Fibroblast of skin of right quadriceps (primary cell): ENCODE results near the gene TRIM21.
"Not testable (repeated sequence)": the region's sequence is repeated elsewhere in the genome, so short reads cannot be mapped to it uniquely, and the experiment has no call there.

Experiments used
- DNase-seq: peaks from one replicate; pipeline ENCODE4 v3.0.0-alpha.2; 2013

TRIM21 gene

DNA sequence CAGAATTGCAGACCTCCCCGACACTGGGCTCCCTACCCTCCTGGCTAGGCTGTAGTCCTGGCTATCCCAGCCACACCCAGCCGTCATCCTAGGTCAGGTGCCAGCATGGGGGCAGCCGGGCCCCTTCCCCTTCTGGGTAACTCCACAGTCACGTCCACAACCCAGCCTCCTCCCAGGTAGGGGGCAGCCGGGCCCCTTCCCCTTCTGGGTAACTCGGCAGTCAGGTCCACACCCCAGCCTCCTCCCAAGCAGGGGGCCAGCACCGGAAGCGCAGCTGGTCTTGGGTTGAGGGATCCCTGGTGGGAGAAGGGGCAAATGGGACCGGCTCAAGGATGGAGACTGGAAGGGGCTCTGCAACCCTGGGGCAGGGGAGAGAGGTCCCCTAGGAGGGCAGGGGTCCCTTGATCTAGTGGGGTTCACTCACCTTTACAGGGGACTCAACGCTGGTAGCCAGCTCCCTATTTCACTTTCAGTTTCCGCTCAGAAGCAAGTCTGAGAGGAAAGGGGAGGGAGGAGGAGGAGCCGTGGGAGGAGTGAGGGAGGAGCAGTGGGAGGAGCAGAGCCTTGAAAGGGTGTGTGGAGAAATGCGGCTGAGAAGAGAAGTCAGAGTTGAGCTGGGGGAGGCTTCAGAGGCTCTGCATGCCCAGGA is at the start of gene TRIM21:
TRIM21 (minus strand) TSS at position 494 of the 649 bp plus-strand sequence. CDS start 3,293 bp downstream, outside the sequence.
- DNase-seq, result peak; percentile 78

DNA sequence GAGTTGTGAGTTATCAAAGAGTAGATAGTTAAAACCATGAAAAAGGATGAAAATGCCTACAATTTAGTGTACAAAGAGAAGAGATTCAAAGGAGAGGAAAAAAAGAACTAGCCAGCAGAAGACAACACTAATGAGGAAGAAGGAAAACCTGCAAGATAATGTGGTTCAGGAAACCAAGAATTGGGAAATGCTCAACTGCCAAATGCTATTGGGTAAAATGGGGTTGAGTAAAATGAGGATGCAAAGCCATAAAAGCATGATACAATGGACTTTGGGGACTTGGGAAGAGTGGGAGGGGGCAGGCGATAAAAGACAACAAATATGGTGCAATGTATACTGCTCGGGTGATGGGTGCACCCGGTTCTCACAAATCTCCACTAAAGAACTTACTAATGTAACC is 48.0 kb upstream of the TRIM21 start:
- no peak for DNase-seq

DNA sequence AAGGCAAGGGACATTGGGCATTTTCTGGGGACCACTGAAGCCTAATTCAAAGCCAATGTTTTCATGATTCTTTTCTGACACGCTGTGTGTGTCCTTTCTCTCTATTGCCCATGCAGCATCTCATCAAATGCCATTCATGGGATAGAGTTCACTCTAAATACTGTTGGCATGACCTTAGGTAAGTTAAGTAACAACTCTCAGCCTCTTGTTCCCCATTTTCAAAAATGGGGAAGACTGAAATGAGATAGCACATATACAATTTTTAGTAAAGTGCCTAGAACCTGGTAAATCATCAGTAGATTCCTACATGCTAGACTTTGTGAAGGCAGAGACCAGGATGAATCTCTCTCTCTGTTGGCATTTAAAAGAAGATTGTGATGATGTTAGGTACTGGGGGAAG is 42.9 kb upstream of the TRIM21 start:
- no peak for DNase-seq

DNA sequence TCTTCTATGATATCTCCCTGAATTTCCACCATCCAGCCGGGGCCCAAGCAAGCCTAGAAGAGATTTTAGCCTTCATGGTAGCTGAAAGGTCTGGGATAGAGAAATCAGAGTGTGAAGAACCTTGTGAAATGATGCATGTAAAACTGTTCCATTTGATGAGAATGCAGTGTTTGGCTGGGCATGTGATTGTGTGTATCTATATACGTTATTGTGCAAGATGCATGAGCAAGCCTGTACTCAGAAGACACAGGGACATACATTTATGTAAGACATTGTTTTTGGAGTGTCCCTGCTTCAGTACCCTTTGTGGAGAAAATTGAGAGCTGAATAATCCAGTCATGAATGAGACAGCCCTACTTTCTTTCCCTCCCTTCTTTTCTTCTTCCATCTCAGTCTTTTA is 40.4 kb upstream of the TRIM21 start:
- no peak for DNase-seq

DNA sequence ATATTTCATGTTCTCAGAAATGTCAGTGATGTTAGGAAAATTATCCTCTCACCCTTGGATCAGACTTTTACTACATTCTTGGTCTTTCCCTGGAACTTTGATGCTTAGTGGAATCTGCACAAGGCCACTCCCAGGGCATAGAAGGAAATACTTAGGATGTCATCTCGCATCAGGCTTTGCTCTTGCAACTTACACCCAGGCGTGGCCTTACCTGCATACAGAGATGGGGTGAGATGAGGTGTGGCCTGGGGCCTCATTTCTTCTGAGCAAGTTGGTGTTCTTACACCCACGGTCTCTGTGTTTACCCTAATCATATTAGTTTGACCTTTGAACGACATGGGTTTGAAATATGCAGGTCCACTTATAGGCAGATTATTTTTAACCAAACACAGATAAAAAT is 36.5 kb upstream of the TRIM21 start:
- no peak for DNase-seq

DNA sequence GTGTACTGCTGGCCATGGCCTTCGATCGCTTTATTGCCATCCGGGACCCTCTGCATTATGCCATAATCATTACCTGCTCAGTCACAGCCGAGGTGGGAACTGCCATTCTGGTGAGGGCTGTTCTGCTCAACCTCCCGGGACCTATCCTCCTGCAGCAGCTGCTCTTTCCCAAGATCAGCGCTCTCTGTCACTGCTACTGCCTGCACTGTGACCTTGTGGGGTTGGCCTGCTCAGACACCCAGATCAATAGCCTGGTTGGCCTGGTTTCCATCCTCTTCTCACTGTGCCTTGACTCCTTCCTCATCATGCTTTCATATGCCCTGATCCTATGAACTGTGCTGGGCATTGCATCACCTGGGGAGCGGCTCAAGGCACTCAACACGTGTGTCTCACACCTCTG is 24.9 kb upstream of the TRIM21 start:
- DNase-seq, result no peak

DNA sequence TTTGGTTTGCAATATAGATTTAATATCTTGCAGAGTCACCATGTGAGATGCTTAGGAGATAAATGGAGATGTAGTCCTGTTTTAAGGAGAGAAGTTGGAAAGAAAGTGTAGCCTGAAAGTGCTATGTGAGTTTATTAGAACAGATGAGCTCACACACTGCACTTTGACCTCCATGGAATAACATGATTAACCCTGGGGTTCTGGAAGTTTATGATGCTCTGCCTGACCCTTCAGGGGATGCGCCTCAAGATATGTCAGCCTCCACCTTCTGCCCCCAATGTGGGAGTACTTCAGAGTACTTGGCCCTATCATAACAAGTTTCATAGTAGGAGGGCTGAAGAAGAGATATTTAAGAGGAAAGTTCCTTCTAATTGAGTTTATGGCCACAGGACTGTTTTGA is 23.3 kb upstream of the TRIM21 start:
- DNase-seq, result no peak

DNA sequence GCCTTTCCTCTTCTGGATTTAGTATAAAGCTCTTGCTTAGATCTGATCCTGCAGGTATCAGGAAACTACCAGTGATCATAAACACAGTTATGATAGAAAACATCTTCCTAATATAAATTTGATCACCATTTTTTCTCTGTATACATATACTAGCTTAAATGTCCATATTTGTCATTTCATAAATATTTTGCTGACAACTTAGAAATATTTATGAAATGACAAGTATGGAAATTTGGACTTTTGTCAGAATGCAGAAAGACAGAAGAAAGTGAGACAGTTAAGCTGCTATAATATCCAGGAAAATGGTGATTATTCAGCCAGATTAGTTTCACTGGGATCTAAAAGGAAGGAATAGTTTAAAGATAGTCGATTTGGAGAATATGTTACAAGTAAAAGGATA is 22.8 kb upstream of the TRIM21 start:
- no peak for DNase-seq

DNA sequence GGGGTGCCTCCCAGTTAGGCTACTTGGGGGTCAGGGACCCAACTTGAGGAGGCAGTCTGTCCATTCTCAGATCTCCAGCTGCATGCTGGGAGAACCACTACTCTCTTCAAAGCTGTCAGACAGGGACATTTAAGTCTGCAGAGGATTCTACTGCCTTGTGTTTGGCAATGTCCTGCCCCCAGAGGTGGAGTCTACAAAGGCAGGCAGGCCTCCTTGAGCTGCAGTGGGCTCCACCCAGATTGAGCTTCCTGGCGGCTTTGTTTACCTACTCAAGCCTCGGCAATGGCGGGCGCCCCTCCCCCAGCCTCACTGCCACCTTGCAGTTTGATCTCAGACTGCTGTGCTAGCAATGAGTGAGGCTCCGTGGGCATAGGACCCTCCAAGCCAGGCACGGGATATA is 12.7 kb upstream of the TRIM21 start:
- not testable (repeated sequence) for DNase-seq

DNA sequence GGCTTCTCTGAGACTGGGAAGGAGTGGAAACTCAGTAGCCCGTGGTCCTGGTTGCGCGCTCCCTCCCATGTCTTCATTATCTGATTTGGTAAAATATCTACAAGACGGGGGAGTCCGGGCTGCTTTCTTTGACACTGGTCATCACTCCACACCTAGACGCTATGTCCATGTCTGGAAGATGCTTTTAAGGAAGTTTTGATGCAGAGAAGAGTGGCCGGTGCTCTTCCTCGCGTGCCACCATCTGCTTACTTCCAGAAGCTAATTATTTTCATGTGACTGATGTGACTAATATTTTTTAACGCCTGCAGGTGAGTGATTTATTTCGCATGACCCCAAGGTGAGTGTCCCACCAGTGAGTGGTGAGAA is 339 bp upstream of the TRIM21 start:
- no peak for DNase-seq

DNA sequence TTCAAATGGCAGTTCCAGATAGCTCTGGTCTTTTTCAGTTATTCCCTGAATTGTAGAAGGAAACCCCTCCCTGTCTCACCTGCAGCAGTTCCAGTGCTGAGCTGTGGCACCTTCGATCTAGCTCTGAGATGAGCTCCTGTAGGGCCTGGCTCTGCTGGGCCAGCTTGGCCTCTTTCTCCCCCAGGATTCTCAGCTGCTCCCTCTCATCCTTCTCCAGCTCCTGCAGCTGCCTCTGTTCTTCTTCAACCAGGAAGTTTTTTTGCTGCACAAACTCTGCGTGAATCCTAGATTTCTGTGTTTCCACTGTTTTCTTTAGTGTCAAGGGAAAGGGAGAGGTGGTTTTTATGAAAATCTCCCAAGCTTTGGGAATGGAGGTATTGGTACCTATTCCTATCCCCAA is 5.3 kb downstream of the TRIM21 start:
- no peak for DNase-seq

DNA sequence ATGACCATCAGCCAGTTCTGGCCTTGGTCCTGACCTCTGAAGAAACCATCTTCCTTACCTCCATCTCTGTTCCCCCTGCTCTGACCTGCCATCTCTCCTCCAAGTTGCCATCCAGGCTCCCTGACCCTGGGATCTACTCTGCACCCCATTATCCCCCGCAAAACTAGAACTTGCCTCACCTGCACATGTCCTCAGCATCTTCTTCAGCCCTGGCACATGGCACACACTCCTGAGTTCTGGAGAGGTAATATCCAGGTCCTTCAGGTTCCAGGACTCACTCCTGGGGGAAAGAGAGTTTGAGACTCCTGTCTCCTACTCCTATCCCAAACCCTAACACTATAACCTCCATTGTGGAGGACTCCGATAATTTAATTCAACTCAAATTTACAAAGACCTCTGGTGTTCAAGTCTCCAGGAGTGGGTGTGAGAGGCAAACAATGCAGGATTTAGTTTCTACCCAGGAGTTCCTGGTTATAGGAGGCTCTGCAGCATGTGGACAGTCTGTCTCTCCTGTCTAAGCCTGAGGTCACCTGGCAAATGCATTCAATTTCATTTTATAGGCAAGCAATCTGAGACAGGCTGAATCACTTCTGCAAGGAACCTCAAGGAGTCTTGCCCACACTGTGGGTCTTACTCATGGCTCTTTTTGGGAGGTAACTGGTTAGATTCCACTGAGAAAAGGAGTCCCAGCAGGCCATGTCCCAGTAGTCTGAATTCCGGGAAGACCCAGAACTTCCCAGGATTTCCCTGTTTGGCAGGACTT is 7.3 kb downstream of the TRIM21 start:
- no peak for DNase-seq

DNA sequence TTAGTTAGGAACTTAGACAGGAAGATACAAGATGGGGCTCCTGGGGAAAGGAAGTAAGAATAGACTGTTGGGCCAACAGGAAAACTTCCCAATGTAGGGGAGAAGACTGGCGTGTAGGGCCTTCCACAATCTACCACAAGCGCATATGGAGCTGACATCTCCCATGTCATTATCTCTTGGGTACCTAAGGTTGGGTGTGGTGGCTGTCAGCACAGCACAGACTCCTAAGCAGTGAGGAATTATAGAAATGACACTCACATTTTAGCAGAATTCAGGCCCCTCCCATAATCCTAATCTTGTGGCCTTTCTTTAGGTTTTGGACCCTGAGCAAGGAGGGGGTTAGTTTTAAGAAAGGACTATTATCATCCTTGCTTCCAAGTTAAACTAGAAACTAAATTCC is 11.6 kb downstream of the TRIM21 start:
- no peak for DNase-seq

DNA sequence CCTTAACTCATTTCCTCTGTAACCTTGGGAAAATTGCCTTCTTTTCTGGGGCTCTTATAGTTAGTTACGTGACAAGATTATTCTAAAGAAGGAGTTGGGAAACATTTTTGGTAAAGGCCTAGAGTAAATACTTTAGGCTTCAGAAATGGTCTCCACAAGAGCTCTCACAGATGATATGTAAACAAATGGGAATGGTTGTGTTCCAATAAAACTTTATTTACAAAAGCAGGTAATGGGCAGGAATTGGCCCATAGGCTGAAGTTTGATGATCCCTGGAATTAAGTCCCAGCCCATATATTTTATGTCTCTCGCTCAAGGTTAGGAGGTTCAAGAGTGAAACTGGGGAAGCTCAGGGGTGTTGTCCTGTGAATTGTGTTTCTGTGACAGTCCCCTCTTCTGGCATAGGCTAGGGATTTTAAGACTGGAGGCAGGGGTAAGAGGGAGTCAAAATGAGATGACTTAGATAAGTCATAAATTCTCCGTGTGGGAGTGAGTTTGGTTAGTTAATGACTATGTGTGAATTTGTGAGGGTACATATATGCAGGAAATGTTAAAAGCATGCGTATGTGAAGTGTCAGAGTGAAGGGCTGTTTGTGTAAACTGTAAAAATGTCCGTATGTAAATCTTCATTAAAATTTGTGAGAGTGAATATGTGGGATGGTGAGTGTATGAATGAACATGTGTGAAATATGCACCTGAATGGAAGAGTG is 17.9 kb downstream of the TRIM21 start:
- no peak for DNase-seq

DNA sequence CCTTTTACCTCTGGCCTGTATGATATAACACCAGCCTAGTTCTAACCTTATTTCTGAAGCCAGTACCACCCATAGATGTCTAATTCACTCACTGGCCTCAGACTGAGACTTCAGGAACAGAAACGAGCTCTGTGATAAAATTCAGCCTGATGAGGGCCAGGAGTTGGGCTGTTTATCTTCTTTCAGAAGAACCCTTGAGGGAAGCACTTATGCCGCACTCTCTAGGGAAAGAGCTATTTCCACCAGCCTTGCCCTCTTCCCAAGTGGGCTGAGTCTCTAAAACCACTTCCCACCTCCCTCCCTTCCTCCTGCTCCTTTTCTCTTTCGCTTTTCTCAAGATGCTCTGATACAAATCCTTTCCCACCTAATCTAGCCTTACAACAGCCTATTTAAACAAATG is 23.3 kb downstream of the TRIM21 start:
- DNase-seq, result no peak

DNA sequence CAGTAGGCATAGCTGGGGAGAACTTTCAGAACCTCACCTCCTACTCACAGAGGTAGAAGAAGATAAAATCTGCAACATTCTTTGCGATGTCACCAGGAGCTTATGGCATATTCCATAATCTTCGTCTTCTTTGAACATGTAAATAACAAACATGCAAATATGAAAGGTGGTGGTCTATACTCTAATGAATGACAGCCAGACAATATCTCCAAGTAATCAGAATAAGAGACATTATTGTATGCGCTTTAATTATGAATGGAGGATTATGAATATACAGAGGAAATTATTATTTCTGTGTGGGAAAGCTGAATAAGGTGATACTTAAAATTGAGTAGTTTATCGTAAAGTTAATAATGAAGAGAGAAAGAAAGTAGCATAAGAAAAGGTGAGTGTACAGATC is 25.2 kb downstream of the TRIM21 start, which contains the start of gene OR52B4:
OR52B4 (minus strand) TSS at position 101 of the 400 bp plus-strand sequence; CDS start at position 10, 91 bp downstream.
- no peak for DNase-seq

DNA sequence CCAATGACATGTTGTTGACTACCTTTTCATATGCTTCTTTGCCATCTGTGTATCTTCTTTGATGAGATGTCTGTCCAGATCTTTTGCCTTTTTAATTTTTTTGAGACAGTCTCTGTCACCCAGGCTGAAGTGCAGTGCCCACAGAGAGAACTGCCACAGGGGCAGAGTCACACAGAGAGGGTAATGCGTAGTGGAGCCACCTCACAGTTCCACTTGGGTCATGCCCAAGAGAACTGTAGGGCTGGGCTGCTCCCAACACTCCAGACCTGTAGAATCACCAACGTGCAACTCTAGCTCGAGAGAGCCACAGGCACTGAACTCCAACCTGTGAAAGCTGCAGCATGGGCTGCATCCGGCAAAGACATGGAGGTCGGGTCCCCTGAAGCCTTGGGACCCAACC is 45.4 kb downstream of the TRIM21 start:
- not testable (repeated sequence) for DNase-seq

DNA sequence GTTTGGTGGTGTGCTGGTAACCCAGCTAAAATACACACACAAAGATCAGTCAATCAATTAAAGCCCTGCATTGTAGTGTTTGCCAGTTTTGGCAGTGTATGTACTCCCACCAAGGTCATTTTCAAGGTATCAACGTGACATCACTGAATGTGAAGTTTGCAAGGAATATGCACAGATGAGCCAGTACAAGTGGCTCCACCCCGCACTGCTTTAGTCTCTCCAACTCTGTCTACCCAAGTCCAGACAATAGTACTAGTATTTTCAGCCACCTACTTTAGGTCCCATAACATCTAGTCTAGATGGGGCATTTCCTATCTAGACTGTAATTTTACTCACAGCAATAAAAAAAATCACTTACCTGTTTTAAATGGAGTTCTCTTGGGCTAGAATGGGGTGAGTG is 48.1 kb downstream of the TRIM21 start:
- DNase-seq, result not testable (repeated sequence)
